SKM-1 (cell line): ENCODE measurements around the gene FBXL7.

Experiments used
- DNase-seq: peaks from one replicate; lab custom pipeline; 2025; ENCODE audit not compliant: unreplicated experiment; lab: John Stamatoyannopoulos, UW

Gene FBXL7

GRCh38 chr5:15647251-15647650 is 147.3 kb downstream of the FBXL7 start:
- DNase-seq: no peak

GRCh38 chr5:15650266-15650665 is 150.3 kb downstream of the FBXL7 start:
- no peak for DNase-seq

DNA sequence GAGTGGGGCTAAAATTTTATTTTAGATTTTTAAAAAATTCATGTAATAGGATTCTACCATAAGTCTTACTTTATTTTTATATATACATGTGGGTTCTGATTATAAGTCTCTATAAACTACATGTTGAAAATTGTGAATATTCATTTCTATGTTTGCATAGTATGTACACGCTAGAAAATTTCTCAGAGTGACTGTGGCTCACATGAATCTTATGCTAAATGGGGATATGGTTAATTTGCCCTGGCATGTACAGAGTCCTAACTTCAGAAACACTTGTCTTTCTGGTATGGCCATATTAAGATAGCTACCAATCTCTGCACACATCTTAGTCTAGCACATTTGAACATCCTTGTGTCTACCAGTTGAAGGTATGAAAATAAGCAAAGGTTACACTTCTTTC is 154.8 kb downstream of the FBXL7 start:
- DNase-seq: no peak

- DNase-seq: no peak
Measured at GRCh38 chr5:15655683-15656082, 155.7 kb downstream of the FBXL7 start.

- no peak for DNase-seq
Measured at GRCh38 chr5:15664961-15665360, 165.0 kb downstream of the FBXL7 start.

- DNase-seq: no peak
Measured at GRCh38 chr5:15669826-15670225, 169.8 kb downstream of the FBXL7 start.

DNA sequence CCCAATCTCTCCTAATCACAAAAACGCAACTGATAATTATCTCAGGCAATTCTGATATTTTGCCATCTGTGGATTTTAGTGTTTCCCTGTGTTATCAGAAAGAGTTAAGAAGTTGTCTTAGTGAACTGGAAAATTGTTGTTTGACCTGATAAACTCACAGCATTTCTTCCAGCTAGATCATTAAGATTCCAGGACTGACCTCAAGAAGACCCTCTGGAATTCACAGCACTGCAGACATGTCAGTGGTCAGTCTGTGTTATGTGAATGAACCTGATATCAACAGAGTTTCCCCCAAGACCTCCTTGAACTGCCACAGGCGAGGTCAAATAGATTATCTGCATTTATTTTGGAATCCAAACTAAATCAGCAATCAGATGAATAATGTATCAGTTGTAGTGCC is 174.7 kb downstream of the FBXL7 start:
- no peak for DNase-seq

GRCh38 chr5:15676591-15676990 is 176.6 kb downstream of the FBXL7 start:
- DNase-seq: no peak

- DNase-seq: no peak
Measured at GRCh38 chr5:15679161-15679560, 179.2 kb downstream of the FBXL7 start.

GRCh38 chr5:15680455-15680854 is 180.5 kb downstream of the FBXL7 start:
- no peak for DNase-seq

GRCh38 chr5:15682122-15682521 is 182.1 kb downstream of the FBXL7 start:
- DNase-seq: no peak

- DNase-seq: no peak
Measured at GRCh38 chr5:15682566-15682965, 182.6 kb downstream of the FBXL7 start.

GRCh38 chr5:15683332-15683731 is 183.4 kb downstream of the FBXL7 start:
- no peak for DNase-seq

GRCh38 chr5:15687401-15687800 is 187.4 kb downstream of the FBXL7 start:
- no peak for DNase-seq

GRCh38 chr5:15689836-15690235 is 189.9 kb downstream of the FBXL7 start:
- no peak for DNase-seq

DNA sequence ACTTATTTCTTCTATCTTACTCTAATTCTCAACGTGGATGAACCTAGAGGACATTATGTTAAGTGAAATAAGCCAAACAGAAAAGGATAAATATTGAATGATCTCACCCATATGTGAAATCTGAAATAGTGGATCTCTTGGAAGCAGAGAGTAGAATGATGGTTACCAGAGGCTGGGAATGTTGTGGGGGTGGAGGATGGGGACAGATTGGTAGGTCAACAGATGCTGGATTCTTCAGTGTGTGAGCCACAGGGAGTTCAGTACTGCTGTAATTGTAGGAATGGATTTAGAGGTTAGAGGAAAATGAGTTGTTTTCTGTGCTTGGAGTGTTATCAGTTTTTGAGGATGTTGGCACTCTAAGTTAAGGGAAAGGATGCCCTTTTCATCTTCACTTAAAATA is 190.6 kb downstream of the FBXL7 start:
- no peak for DNase-seq

DNA sequence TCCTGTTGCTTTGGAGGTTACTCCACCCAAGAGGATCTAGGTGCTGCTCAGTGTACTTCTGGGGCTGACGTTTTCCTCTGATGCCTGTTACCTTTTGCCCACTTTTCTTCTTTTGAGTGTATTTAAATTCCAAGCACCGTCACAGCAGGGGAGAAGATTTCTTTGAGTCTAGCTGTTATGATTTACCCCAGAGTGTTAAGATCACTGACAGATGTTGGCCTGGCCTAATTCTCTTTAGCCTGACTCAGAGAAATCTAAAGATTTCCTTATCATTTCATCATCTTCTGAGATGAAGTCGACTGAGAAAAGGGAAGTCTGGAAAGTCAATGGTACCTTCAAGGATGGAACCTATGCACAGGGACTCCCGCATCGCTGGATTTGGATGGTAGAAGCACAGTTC is 191.5 kb downstream of the FBXL7 start:
- no peak for DNase-seq

- DNase-seq: no peak
Measured at GRCh38 chr5:15692706-15693381, 192.9 kb downstream of the FBXL7 start.

DNA sequence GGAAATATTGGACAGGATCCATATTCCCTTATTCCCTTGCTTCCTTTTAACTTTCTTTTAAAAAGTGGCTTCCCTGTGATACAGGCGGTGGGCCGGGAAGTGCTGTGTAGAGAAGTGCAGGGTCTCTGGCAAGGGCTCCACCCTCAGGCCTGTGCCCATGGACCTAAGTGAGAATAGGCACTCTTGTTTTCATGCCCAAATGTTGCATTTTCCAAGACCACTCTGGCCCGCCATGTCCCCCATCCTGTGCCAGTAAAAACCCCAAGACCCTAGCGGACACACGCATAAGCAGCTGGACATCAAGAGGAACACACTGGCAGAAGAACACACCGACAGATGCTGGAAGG is 193.4 kb downstream of the FBXL7 start:
- no peak for DNase-seq

DNA sequence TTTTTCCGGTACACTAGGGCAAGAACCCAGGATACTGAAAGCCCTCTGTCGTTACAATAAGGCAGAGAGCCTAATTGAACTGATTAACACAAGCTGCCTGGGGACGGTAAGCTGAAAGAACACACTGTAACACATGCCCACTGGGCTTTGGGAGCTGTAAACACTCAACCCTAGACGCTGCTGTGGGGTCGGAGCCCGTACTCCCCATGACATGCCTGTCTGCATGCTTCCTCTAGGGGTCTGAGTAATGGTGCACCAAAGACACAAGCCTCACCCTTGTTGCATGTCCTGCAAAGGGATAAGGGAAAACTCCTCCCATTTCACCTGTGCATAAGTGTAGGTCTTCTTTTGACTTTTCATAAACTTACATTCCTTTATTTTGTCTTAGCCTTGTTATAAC is 194.0 kb downstream of the FBXL7 start:
- DNase-seq: no peak

GRCh38 chr5:15694696-15695214 is 194.8 kb downstream of the FBXL7 start:
- DNase-seq: no peak

- no peak for DNase-seq
Measured at GRCh38 chr5:15695215-15695731, 195.3 kb downstream of the FBXL7 start.

- no peak for DNase-seq
Measured at GRCh38 chr5:15700373-15700772, 200.4 kb downstream of the FBXL7 start.
